ENCODE results near the gene SPTB. TPM values are rescaled to one million over a fixed set of nuclear protein-coding genes. Genes with fewer than 3 reads are reported as not detected.

Gene SPTB
- polyA plus RNA-seq, 1 donor (not counting 4 experiments of a cell fraction or from before 2014, with no cell fraction given) = not detected

GRCh38 chr14:64856529-64857445 is 22.9 kb downstream of the SPTB start:
- no peak overlapping the region for H2AFZ ChIP-seq (ENCODE audit: control insufficient read depth, low read length)
- H3K79me2 ChIP-seq (ENCODE audit: control insufficient read depth, insufficient read depth, low read length) = no peaks in the 10 kb centered on the region
- no peak overlapping the region for H3K27ac ChIP-seq (ENCODE audit: control insufficient read depth, insufficient read depth, low read length)
- no peaks in the 10 kb centered on the region for H4K20me1 ChIP-seq (ENCODE audit: control insufficient read depth, extremely low read depth, insufficient read depth, low read length)
- no peaks in the 10 kb centered on the region for H3K9me1 ChIP-seq (ENCODE audit: control insufficient read depth, extremely low read depth, insufficient read depth, low read length)
- TF ChIP-seq CTCF (optimal IDR thresholded peaks at IDR 0.05 in 1 of 3, IDR thresholded peaks at IDR 0.05 in 1 of 3, conservative IDR thresholded peaks at IDR 0.05 in 1 of 3; ENCODE audit: extremely low read depth in 1 of 3, insufficient read depth in 2 of 3, low read length in 3 of 3) = no peak
- TF ChIP-seq EZH2 (IDR thresholded peaks at IDR 0.05; ENCODE audit: low read length) = no peak
- H3K4me1 ChIP-seq (ENCODE audit: control insufficient read depth, extremely low read depth, insufficient read depth, low read length) = no peaks in the 10 kb centered on the region
- H3K4me2 ChIP-seq (ENCODE audit: control insufficient read depth, extremely low read depth, insufficient read depth, low read depth, low read length) = no peak overlapping the region
- FAIRE-seq = no peak
- peaks cover 27% of the 10 kb centered on the region for H3K27me3 ChIP-seq (ENCODE audit: control insufficient read depth, extremely low read depth, insufficient read depth, low read length)
- no peaks in the 10 kb centered on the region for H3K9me3 ChIP-seq (ENCODE audit: control insufficient read depth, low read depth, low read length)
- dilution Hi-C loops (cut with MboI; ENCODE audit: extremely low pct_ligation_motif_present, low sequenced_read_pairs) = no loop called here
- no peak overlapping the region for H3K4me3 ChIP-seq (ENCODE audit: control insufficient read depth in 2 of 3, extremely low read depth in 1 of 3, insufficient read depth in 2 of 3, low read depth in 1 of 3, low read length in 3 of 3)
- DNase-seq (ENCODE audit: low read depth, low spot score) = no peak
- H3K36me3 ChIP-seq (ENCODE audit: control insufficient read depth in 2 of 2, extremely low read depth in 1 of 2, insufficient read depth in 2 of 2, low read length in 2 of 2) = no peaks in the 10 kb centered on the region
- H3K9ac ChIP-seq (ENCODE audit: control insufficient read depth, extremely low read depth, insufficient read depth, low read length) = no peak overlapping the region

- dilution Hi-C loops (cut with MboI; ENCODE audit: extremely low pct_ligation_motif_present, low sequenced_read_pairs) = no loop called here
- Histone ChIP-seq H3K9ac (ENCODE audit: control insufficient read depth, extremely low read depth, insufficient read depth, low read length) (no peak overlapping the region), H3K4me3 (ENCODE audit: control insufficient read depth in 2 of 3, extremely low read depth in 1 of 3, insufficient read depth in 2 of 3, low read depth in 1 of 3, low read length in 3 of 3) (no peak overlapping the region), H3K36me3 (ENCODE audit: control insufficient read depth in 2 of 2, extremely low read depth in 1 of 2, insufficient read depth in 2 of 2, low read length in 2 of 2) (no peaks in the 10 kb centered on the region), H3K4me1 (ENCODE audit: control insufficient read depth, extremely low read depth, insufficient read depth, low read length) (no peaks in the 10 kb centered on the region), H3K27me3 (ENCODE audit: control insufficient read depth, extremely low read depth, insufficient read depth, low read length) (peaks cover 23% of the 10 kb centered on the region), H4K20me1 (ENCODE audit: control insufficient read depth, extremely low read depth, insufficient read depth, low read length) (no peaks in the 10 kb centered on the region), H3K9me1 (ENCODE audit: control insufficient read depth, extremely low read depth, insufficient read depth, low read length) (no peaks in the 10 kb centered on the region), H3K9me3 (ENCODE audit: control insufficient read depth, low read depth, low read length) (no peaks in the 10 kb centered on the region), H3K4me2 (ENCODE audit: control insufficient read depth, extremely low read depth, insufficient read depth, low read depth, low read length) (no peak overlapping the region), H3K79me2 (ENCODE audit: control insufficient read depth, insufficient read depth, low read length) (no peaks in the 10 kb centered on the region), H3K27ac (ENCODE audit: control insufficient read depth, insufficient read depth, low read length) (no peak overlapping the region), H2AFZ (ENCODE audit: control insufficient read depth, low read length) (no peak overlapping the region)
- FAIRE-seq (no peak), DNase-seq (ENCODE audit: low read depth, low spot score) (no peak)
- TF ChIP-seq EZH2 (IDR thresholded peaks at IDR 0.05; ENCODE audit: low read length) (no peak), CTCF (optimal IDR thresholded peaks at IDR 0.05 in 1 of 3, IDR thresholded peaks at IDR 0.05 in 1 of 3, conservative IDR thresholded peaks at IDR 0.05 in 1 of 3; ENCODE audit: extremely low read depth in 1 of 3, insufficient read depth in 2 of 3, low read length in 3 of 3) (no peak)
Measured at GRCh38 chr14:64855721-64856528, 23.8 kb downstream of the SPTB start.

Measured in keratinocyte (primary cell).